Bone marrow (tissue), 2 donors: ENCODE results near the gene FBXO24.
"Not testable (repeated sequence)": the region's sequence is repeated elsewhere in the genome, so short reads cannot be mapped to it uniquely, and the experiment has no call there.

Experiments
- DNase-seq, 2 donors: peaks; one replicate each; lab custom pipeline; 2025; lab: John Stamatoyannopoulos, UW

Gene FBXO24

GRCh38 chr7:100559127-100559526 lies 27.0 kb upstream of the FBXO24 start:
- no peak for DNase-seq

- no peak for DNase-seq
Measured at GRCh38 chr7:100561491-100562194, 24.5 kb upstream of the FBXO24 start.

- no peak for DNase-seq
Measured at GRCh38 chr7:100562195-100563099, 23.7 kb upstream of the FBXO24 start.

GRCh38 chr7:100563100-100563564 lies 23.0 kb upstream of the FBXO24 start:
- DNase-seq = no peak

GRCh38 chr7:100563809-100564400 lies 22.2 kb upstream of the FBXO24 start:
- peak; percentile 47 to 88 for DNase-seq

GRCh38 chr7:100564405-100564804 lies 21.7 kb upstream of the FBXO24 start:
- DNase-seq = not testable (repeated sequence)

- no peak for DNase-seq
Measured at GRCh38 chr7:100565133-100565571, 21.0 kb upstream of the FBXO24 start.

- no peak for DNase-seq
Measured at GRCh38 chr7:100566018-100566531, 20.1 kb upstream of the FBXO24 start.

- no peak for DNase-seq
Measured at GRCh38 chr7:100567031-100567730, 18.9 kb upstream of the FBXO24 start.

- DNase-seq = no peak
Measured at GRCh38 chr7:100567751-100568175, 18.4 kb upstream of the FBXO24 start.

- no peak for DNase-seq
Measured at GRCh38 chr7:100568176-100568895, 17.8 kb upstream of the FBXO24 start.

GRCh38 chr7:100568896-100569844 lies 17.0 kb upstream of the FBXO24 start:
- peak in 1 of 2 donors; percentile 23 for DNase-seq

GRCh38 chr7:100570954-100571828 lies 14.9 kb upstream of the FBXO24 start:
- no peak for DNase-seq

GRCh38 chr7:100571829-100572116 lies 14.4 kb upstream of the FBXO24 start:
- DNase-seq = no peak

- DNase-seq = no peak
Measured at GRCh38 chr7:100572281-100572948, 13.7 kb upstream of the FBXO24 start.

GRCh38 chr7:100572949-100573675 lies 13.0 kb upstream of the FBXO24 start:
- no peak for DNase-seq

- DNase-seq = no peak
Measured at GRCh38 chr7:100573691-100574361, 12.3 kb upstream of the FBXO24 start, which contains the start of gene SAP25. SAP25 (minus strand) TSS chr7:100573900; CDS start chr7:100573742, 158 bp downstream.
